Brain pericyte (primary cell): ENCODE measurements around the gene LANCL2.
A peak's percentile ranks its signal among the peaks of the same experiment; 100 is the strongest.
"Not testable (repeated sequence)": the region's sequence is repeated elsewhere in the genome, so short reads cannot be mapped to it uniquely, and the experiment has no call there.

ENCODE experiments used
- DNase-seq: peaks from one replicate; pipeline ENCODE4 v3.0.0-alpha.2; 2012; ENCODE audit warnings: low read depth, low spot score

Gene LANCL2

GRCh38 chr7:55402506-55402905 lies 37.4 kb downstream of the LANCL2 start:
- DNase-seq, result not testable (repeated sequence)

- no peak for DNase-seq
These were observed 40.9 kb downstream of the LANCL2 start for GRCh38 chr7:55405856-55406541.

GRCh38 chr7:55409482-55410225 lies 44.5 kb downstream of the LANCL2 start:
- no peak for DNase-seq

- DNase-seq, result no peak
These were observed 45.6 kb downstream of the LANCL2 start for GRCh38 chr7:55410667-55411239.

GRCh38 chr7:55411844-55412243 lies 46.7 kb downstream of the LANCL2 start:
- no peak for DNase-seq

- DNase-seq, result no peak
These were observed 48.3 kb downstream of the LANCL2 start for GRCh38 chr7:55413442-55413841.

GRCh38 chr7:55415173-55415778 lies 50.1 kb downstream of the LANCL2 start:
- DNase-seq, result peak; percentile 16

- not testable (repeated sequence) for DNase-seq
These were observed 52.3 kb downstream of the LANCL2 start for GRCh38 chr7:55417456-55417855.

GRCh38 chr7:55420530-55420929 lies 55.4 kb downstream of the LANCL2 start:
- no peak for DNase-seq

GRCh38 chr7:55423277-55423711 lies 58.2 kb downstream of the LANCL2 start:
- no peak for DNase-seq

GRCh38 chr7:55423891-55424290 lies 58.8 kb downstream of the LANCL2 start:
- DNase-seq, result no peak

GRCh38 chr7:55425141-55425752 lies 60.1 kb downstream of the LANCL2 start:
- DNase-seq, result no peak

GRCh38 chr7:55426676-55427075 lies 61.5 kb downstream of the LANCL2 start:
- no peak for DNase-seq

GRCh38 chr7:55427342-55427741 lies 62.2 kb downstream of the LANCL2 start:
- no peak for DNase-seq

GRCh38 chr7:55427800-55428199 lies 62.7 kb downstream of the LANCL2 start:
- no peak for DNase-seq

- no peak for DNase-seq
These were observed 64.8 kb downstream of the LANCL2 start for GRCh38 chr7:55429835-55430499.

- DNase-seq, result no peak
These were observed 66.8 kb downstream of the LANCL2 start for GRCh38 chr7:55431898-55432297.

GRCh38 chr7:55432506-55432905 lies 67.4 kb downstream of the LANCL2 start:
- no peak for DNase-seq

GRCh38 chr7:55432939-55433784 lies 68.0 kb downstream of the LANCL2 start:
- no peak for DNase-seq

GRCh38 chr7:55435466-55435865 lies 70.3 kb downstream of the LANCL2 start:
- no peak for DNase-seq
